HepG2 (cell line): ENCODE measurements around the gene SOX4. TPM values are rescaled to one million over a fixed set of nuclear protein-coding genes. Genes with fewer than 3 reads are reported as not detected.

Experiments used
- ATAC-seq: fragments of 200-7000 bp; cut with Tn5 transposase; 3 replicates; pipeline ENCODE4 v1.9.1; 2020; ENCODE audit warnings: mild to moderate bottlenecking, moderate library complexity
- BruUV-seq: library from RNA; stranded (reverse); fragments of 400-500 nt; replicated peaks from 2 replicates; lab custom pipeline; 2021; lab: Mats Ljungman, UMichigan
- CTCF ChIA-PET: fragments of 300-600 bp; formaldehyde crosslinking; extraction: SDS; loops from one replicate; lab custom pipeline; 2021; ENCODE audit warnings: low total read pairs, inconsistent platforms, low intra/inter-chr PET ratio; lab: Yijun Ruan, JAX
- POLR2A ChIA-PET: fragments of 350-600 bp; sonication (Branson Sonifier 250); formaldehyde crosslinking; loops from one replicate; lab custom pipeline; 2020; ENCODE audit warnings: antibody characterized with exemption, inconsistent platforms; lab: Yijun Ruan, JAX
- DNase-seq: peaks from one replicate; pipeline ENCODE4 v3.0.0-alpha.2; 2015; ENCODE audit warnings: low spot score
- FAIRE-seq: peaks from 3 replicates; lab custom pipeline; 2011; peaks lifted over from hg19 to GRCh38; lab: Jason Lieb, UNC
- H2AFZ ChIP-seq: one replicate; pipeline ENCODE4 v1.6.1; 2011; ENCODE audit warnings: low read length, inconsistent platforms
- H3K27ac ChIP-seq: fragments of 300-600 bp; 3 replicates; pipeline ENCODE4 v1.8.0; 2011; ENCODE audit warnings: mixed run types, mild to moderate bottlenecking, mixed read lengths, low read length, inconsistent platforms; ENCODE audit not compliant: insufficient read depth; ENCODE audit errors: extremely low read length
- H3K27me3 ChIP-seq, 2 experiments: fragments of 200-600 bp in 1 of 2; 2 replicates in 1 of 2; 3 replicates in 1 of 2; pipeline versions ENCODE4 v1.6.0 to v1.8.0; 2011; ENCODE audit warnings: low read length in 2 of 2, mild to moderate bottlenecking in 2 of 2, moderate library complexity in 2 of 2, inconsistent platforms in 1 of 2; ENCODE audit not compliant: insufficient read depth in 2 of 2, control insufficient read depth in 1 of 2
- H3K36me3 ChIP-seq, 2 experiments: fragments of 200-600 bp in 1 of 2; replicated peaks in 1 of 2; 2 replicates in 1 of 2; 3 replicates in 1 of 2; pipeline versions ENCODE4 v1.5.1 to v1.8.0; 2011; ENCODE audit warnings: low read length in 2 of 2, inconsistent platforms in 1 of 2; ENCODE audit not compliant: insufficient read depth in 2 of 2, control insufficient read depth in 1 of 2
- H3K4me1 ChIP-seq: 2 replicates; pipeline ENCODE4 v1.5.1; 2012; ENCODE audit warnings: low read length, inconsistent platforms; ENCODE audit not compliant: insufficient read depth
- H3K4me2 ChIP-seq: 2 replicates; pipeline ENCODE4 v1.6.0; 2011; ENCODE audit warnings: low read depth, low read length, inconsistent platforms
- H3K4me3 ChIP-seq, 3 experiments: fragments of 200-600 bp in 1 of 3; sonication (generic), shearing (Covaris generic) in 1 of 3; replicated peaks in 1 of 3; 2 replicates each; pipeline ENCODE4 v1.5.1; 2011 to 2016; ENCODE audit warnings: low read length in 3 of 3, inconsistent platforms in 2 of 3, low read depth in 2 of 3, mild to moderate bottlenecking in 2 of 3, control low read depth in 1 of 3, mixed read lengths in 1 of 3; ENCODE audit not compliant: insufficient read depth in 1 of 3
- H3K79me2 ChIP-seq: one replicate; pipeline ENCODE4 v1.6.1; 2011; ENCODE audit warnings: low read length, inconsistent platforms; ENCODE audit not compliant: insufficient read depth
- H3K9ac ChIP-seq: 2 replicates; pipeline ENCODE4 v1.6.0; 2011; ENCODE audit warnings: mild to moderate bottlenecking, low read depth, low read length, inconsistent platforms; ENCODE audit not compliant: insufficient read depth
- H3K9me3 ChIP-seq: 2 replicates; pipeline ENCODE4 v1.5.1; 2012; ENCODE audit warnings: mild to moderate bottlenecking, low read length
- H4K20me1 ChIP-seq: 2 replicates; pipeline ENCODE4 v1.6.0; 2011; ENCODE audit warnings: inconsistent platforms, mild to moderate bottlenecking, low read length, moderate library complexity; ENCODE audit not compliant: insufficient read depth
- AKAP8 ChIP-seq: sonication (generic); formaldehyde crosslinking; IDR thresholded peaks from 2 replicates; pipeline ENCODE4 v1.5.1; 2020; ENCODE audit warnings: mild to moderate bottlenecking, missing genetic modification reagents
- ARNT ChIP-seq: fragments of 450-650 bp; IDR thresholded peaks from 2 replicates; pipeline ENCODE4 v1.6.1; 2017
- EZH2 ChIP-seq: conservative IDR thresholded peaks from 2 replicates; pipeline ENCODE4 v1.6.1; 2012; ENCODE audit warnings: mild to moderate bottlenecking, low read depth, low read length, moderate library complexity
- HNF4G ChIP-seq, 2 experiments: sonication (generic) in 1 of 2; formaldehyde crosslinking in 1 of 2; IDR thresholded peaks; 2 replicates each; pipeline versions ENCODE4 v1.4.0 to v1.6.1; 2011 to 2020; ENCODE audit warnings: borderline replicate concordance in 2 of 2, low read depth in 2 of 2, mild to moderate bottlenecking in 2 of 2, low read length in 1 of 2, missing genetic modification reagents in 1 of 2, moderate library complexity in 1 of 2
- KLF6 ChIP-seq: IDR thresholded peaks from 2 replicates; pipeline ENCODE4 v1.8.0; 2016; ENCODE audit warnings: missing biosample characterization, missing genetic modification reagents
- NFYB ChIP-seq: sonication (generic); formaldehyde crosslinking; IDR thresholded peaks from 2 replicates; pipeline ENCODE4 v1.4.0; 2020; ENCODE audit warnings: missing genetic modification reagents
- POLR2AphosphoS2 ChIP-seq: IDR thresholded peaks from 2 replicates; pipeline ENCODE4 v1.6.1; 2011; ENCODE audit warnings: low read depth, low read length, improper control_type of control experiment
- ZBTB3 ChIP-seq: sonication (generic); formaldehyde crosslinking; IDR thresholded peaks from 2 replicates; pipeline ENCODE4 v1.4.0; 2020; ENCODE audit warnings: low read depth, mild to moderate bottlenecking, moderate library complexity, missing genetic modification reagents, borderline replicate concordance
- ZNF329 ChIP-seq: sonication (generic); formaldehyde crosslinking; IDR thresholded peaks from 2 replicates; pipeline ENCODE4 v1.9.0; 2021; ENCODE audit warnings: low read depth, mild to moderate bottlenecking, missing genetic modification reagents
- ZNF367 ChIP-seq: sonication (generic); formaldehyde crosslinking; IDR thresholded peaks from 2 replicates; pipeline ENCODE4 v1.4.0; 2020; ENCODE audit warnings: missing genetic modification reagents, borderline replicate concordance
- ZNF629 ChIP-seq: sonication (generic); formaldehyde crosslinking; conservative IDR thresholded peaks from 2 replicates; pipeline ENCODE4 v1.5.0; 2020; ENCODE audit warnings: missing genetic modification reagents
- ZSCAN9 ChIP-seq: IDR thresholded peaks from 2 replicates; pipeline ENCODE4 v1.6.1; 2016; ENCODE audit warnings: borderline replicate concordance
- WGBS: methylation state at CpG from one replicate; pipeline ENCODE4 v1.1.6; 2017; ENCODE audit warnings: low lambda C conversion rate; 5-methylcytosine and 5-hydroxymethylcytosine counted together
- in situ Hi-C: cut with HindIII; loops from 2 replicates; pipeline ENCODE4 v1.10.0; 2017; ENCODE audit warnings: low pct_unique_long_range_greater_than_20kb; ENCODE audit not compliant: extremely low pct_ligation_motif_present
- intact Hi-C: fragments of 100-400 bp; cut with micrococcal nuclease; formaldehyde crosslinking; loops from one replicate; pipeline ENCODE4 v1.10.0; 2022; ENCODE audit not compliant: unreplicated experiment
- polyA plus RNA-seq, 8 experiments: library from polyadenylated mRNA; depleted of rRNA in 3 of 8; stranded (reverse) in 7 of 8; unstranded in 1 of 8; fragments of >200 nt; fragmentation: Illumina TruSeq in 4 of 8; extraction: Trizol in 4 of 8; gene quantifications; 2 replicates each; pipeline versions ENCODE4 v1.2.1 to v1.2.3, GENCODE V29; 2011 to 2016; ENCODE audit warnings: low read depth in 4 of 8, missing spikeins in 1 of 8, mixed read lengths in 1 of 8; ENCODE audit not compliant: insufficient read depth in 1 of 8
- total RNA-seq, 5 experiments: library from RNA; depleted of rRNA; stranded (reverse); fragments of >200 nt; fragmentation: Illumina TruSeq; extraction: Trizol; gene quantifications; 2 replicates each; pipeline ENCODE4 v1.2.3, GENCODE V29; 2016; ENCODE audit warnings: low read depth in 1 of 5
- TF ChIP-seq, protein P1 (sequence below): sonication (generic); formaldehyde crosslinking; IDR thresholded peaks from 2 replicates; pipeline ENCODE4 v1.4.0; 2020; ENCODE audit warnings: missing genetic modification reagents

SOX4 gene
- total and polyA plus RNA-seq, 2 of the 13 experiments (the other 11 are each of a cell fraction or from before 2014, with no cell fraction given) = 2.6 to 3.4 TPM

DNA sequence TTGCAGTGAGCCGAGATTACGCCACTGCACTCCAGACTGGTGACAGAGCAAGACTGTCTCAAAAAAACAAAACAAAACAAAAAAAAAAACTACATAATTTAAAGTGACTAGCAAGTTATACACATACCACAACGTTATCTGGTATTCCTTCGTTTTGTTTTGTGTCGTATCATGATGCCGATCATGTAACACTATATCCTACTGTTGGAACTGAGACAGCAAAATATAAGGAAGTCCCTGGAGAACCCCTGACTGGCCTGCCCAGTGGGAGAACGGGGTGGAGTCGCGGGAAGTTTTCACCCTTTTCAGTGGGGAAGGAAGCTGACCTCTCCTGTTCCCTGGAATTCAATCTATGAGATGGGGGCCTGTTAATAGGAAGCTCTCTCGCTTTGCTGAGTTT, 15.1 kb downstream of the SOX4 start:
- BruUV-seq = no TSS peak
- H4K20me1 ChIP-seq = no peaks in the 10 kb centered on the region
- FAIRE-seq = no peak
- H3K4me3 ChIP-seq = no peak overlapping the region
- no peaks in the 10 kb centered on the region for H3K36me3 ChIP-seq
- no peak overlapping the region for H3K4me2 ChIP-seq
- no peaks in the 10 kb centered on the region for H3K9me3 ChIP-seq
- ChIA-PET POLR2A (no interaction called here), CTCF (no interaction called here)
- 46% methylated on average over 10 of the region's 10 CpGs for WGBS
- no peaks in the 10 kb centered on the region for H3K79me2 ChIP-seq
- intact Hi-C loops = no loop called here
- TF ChIP-seq ZNF329 (CRISPR knock-in tag) (no peak), HNF4G (IDR thresholded peaks at IDR 0.05; ENCODE audit: borderline replicate concordance, low read depth, low read length) (no peak), HNF4G (CRISPR knock-in tag; IDR thresholded peaks at IDR 0.05; ENCODE audit: borderline replicate concordance, low read depth) (no peak), KLF6 (CRISPR knock-in tag) (no peak), ARNT (no peak), ZNF629 (CRISPR knock-in tag) (no peak), ZSCAN9 (CRISPR knock-in tag) (no peak), ZNF367 (CRISPR knock-in tag) (no peak), AKAP8 (no peak), ZBTB3 (CRISPR knock-in tag) (no peak), POLR2AphosphoS2 (no peak), NFYB (CRISPR knock-in tag) (no peak), EZH2 (no peak)
- TF ChIP-seq, protein P1, sequence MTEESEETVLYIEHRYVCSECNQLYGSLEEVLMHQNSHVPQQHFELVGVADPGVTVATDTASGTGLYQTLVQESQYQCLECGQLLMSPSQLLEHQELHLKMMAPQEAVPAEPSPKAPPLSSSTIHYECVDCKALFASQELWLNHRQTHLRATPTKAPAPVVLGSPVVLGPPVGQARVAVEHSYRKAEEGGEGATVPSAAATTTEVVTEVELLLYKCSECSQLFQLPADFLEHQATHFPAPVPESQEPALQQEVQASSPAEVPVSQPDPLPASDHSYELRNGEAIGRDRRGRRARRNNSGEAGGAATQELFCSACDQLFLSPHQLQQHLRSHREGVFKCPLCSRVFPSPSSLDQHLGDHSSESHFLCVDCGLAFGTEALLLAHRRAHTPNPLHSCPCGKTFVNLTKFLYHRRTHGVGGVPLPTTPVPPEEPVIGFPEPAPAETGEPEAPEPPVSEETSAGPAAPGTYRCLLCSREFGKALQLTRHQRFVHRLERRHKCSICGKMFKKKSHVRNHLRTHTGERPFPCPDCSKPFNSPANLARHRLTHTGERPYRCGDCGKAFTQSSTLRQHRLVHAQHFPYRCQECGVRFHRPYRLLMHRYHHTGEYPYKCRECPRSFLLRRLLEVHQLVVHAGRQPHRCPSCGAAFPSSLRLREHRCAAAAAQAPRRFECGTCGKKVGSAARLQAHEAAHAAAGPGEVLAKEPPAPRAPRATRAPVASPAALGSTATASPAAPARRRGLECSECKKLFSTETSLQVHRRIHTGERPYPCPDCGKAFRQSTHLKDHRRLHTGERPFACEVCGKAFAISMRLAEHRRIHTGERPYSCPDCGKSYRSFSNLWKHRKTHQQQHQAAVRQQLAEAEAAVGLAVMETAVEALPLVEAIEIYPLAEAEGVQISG (CRISPR knock-in tag) = no peak
- TF ChIP-seq, all 625 proteins: peak for 0
- in situ Hi-C loops = no loop called here
- no peak for ATAC-seq
- no peak overlapping the region for H3K27ac ChIP-seq
- no peaks in the 10 kb centered on the region; a peak in 1 of 5 replicates for H3K27me3 ChIP-seq
- H2AFZ ChIP-seq = no peak overlapping the region
- H3K9ac ChIP-seq = no peak overlapping the region
- no peak for DNase-seq
- H3K4me1 ChIP-seq = peaks cover 11% of the 10 kb centered on the region
